ENCODE results near the gene AMIGO2. TPM values are rescaled to one million over a fixed set of nuclear protein-coding genes. Genes with fewer than 3 reads are reported as not detected.

Gene AMIGO2
- total and polyA plus RNA-seq, 9 of the 15 experiments (the other 6 are each of a cell fraction or from before 2014, with no cell fraction given), result 2.0 to 8.3 (median 3.8) TPM

DNA sequence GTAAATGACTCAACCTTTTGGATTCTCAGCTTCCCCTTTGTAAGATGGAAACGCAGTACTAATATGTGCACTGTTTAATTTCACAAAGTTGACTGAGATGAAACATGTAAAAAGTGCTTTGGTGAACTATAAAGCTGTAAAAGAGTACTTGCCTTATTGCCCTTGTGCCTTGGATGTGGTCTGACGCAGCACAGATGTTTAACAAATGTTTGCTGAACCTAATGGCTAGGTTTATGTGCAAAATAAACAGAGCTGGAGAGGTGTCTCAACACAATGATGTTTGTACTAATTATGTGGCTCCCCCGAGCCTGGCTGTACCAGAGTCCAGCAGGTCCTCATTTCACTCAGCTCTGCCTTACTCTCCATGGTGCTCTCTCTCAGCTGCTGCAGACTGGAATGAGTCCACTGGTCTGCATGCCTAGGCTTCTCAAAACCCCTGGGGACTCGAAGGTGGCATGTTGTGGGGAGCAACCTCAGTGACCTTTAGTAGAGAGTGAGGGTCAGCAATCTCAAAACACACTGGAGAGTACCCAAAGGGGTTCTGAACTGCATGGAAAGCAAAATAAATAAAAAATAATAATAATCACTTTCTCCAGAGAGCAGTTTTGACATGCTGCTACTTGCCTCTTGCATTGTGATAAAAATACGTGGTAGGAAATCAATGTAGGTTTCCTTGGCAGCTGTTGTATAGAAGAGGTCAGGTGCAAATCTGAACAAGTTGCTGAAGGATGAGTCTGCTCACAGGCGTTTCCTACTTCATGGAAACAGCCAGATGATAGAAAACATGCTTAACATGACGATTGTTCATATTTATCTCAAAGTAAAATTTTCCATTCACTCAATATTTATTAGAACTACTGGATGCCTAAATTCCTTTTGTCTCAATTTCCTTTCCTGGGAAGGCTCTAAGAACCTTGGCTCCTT, 8.5 kb upstream of the AMIGO2 start (continued):
- TF ChIP-seq COPS2 (conservative IDR thresholded peaks at IDR 0.05) (no peak), TEAD2 (tag; IDR thresholded peaks at IDR 0.05) (no peak), ZNF764 (CRISPR knock-in tag; IDR thresholded peaks at IDR 0.05; ENCODE audit: low read depth) (no peak), BRD9 (IDR thresholded peaks at IDR 0.05; ENCODE audit: low read depth, partially characterized antibody) (no peak)

DNA sequence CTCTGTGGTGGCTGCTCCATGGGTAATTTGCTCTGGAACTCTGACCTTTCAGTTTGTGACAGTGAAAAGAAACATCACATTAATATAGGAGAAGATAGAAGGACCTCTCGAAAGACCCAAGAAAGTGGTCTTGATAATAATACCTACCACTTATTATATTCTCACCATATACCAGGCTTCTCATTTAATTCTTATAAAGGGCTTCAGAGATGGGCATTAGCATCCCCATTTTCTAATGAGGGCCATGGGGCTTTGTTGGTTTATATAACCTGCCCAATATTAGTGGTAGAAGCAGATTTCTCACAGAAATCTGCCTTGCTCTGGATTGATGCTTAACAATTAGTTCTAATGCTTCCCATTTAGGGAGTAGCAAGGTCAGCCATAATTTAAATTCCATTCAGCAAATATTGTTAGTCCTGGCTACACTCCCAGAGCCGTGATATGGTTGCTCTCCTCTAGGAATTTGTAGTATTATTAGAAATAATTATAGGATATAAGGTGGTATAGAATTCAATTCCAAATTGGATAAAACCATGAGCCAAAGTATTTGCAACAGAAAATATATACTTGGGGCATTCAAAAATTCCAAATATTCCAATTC, 7.4 kb upstream of the AMIGO2 start:
- Histone ChIP-seq H3K79me2 (ENCODE audit: control insufficient read depth, insufficient read depth, low read length) (no peaks in the 10 kb centered on the region), H3K9me1 (ENCODE audit: control insufficient read depth, insufficient read depth, low read length) (no peaks in the 10 kb centered on the region), H2AFZ (ENCODE audit: low read depth, low read length) (no peak overlapping the region), H4K20me1 (replicated peaks; ENCODE audit: control insufficient read depth, insufficient read depth, low read length) (no peaks in the 10 kb centered on the region), H3K27me3 (ENCODE audit: control insufficient read depth in 2 of 2, insufficient read depth in 2 of 2, low read length in 2 of 2) (no peaks in the 10 kb centered on the region), H3K9me3 (replicated peaks; ENCODE audit: control insufficient read depth, insufficient read depth, low read depth, low read length) (no peaks in the 10 kb centered on the region), H3K4me2 (ENCODE audit: insufficient read depth, low read length) (no peak overlapping the region), H3K9ac (ENCODE audit: insufficient read depth in 1 of 2, low read depth in 2 of 2, low read length in 2 of 2) (no peak overlapping the region), H3K4me3 (no peak overlapping the region), H3K27ac (ENCODE audit: extremely low read depth, low read depth, low read length) (no peak overlapping the region), H3K36me3 (ENCODE audit: control insufficient read depth, insufficient read depth, low read length) (no peaks in the 10 kb centered on the region), H3K4me1 (replicated peaks in 1 of 2; ENCODE audit: control insufficient read depth in 2 of 2, insufficient read depth in 2 of 2, low read length in 2 of 2) (peaks cover 3 to 23% of the 10 kb centered on the region in 2 experiments; a peak in 4 of 5 replicates)
- DNase-seq (ENCODE audit: extremely low read depth in 1 of 4, low spot score in 3 of 4) (no peak), ATAC-seq (no peak), FAIRE-seq (no peak)
- intact Hi-C loops (cut with micrococcal nuclease) (no loop called here), in situ Hi-C loops (cut with MboI) (no loop called here)
- WGBS (ENCODE audit: insufficient coverage, low coverage, missing lambda C conversion rate), result 65% methylated on average over 2 of the region's 2 CpGs
- TF ChIP-seq ZSCAN29 (IDR thresholded peaks at IDR 0.05) (no peak), DPF2 (IDR thresholded peaks at IDR 0.05) (no peak), ZNF121 (CRISPR knock-in tag; conservative IDR thresholded peaks at IDR 0.05) (no peak), MAX (CRISPR knock-in tag; IDR thresholded peaks at IDR 0.05) (no peak), ZNF830 (CRISPR knock-in tag; IDR thresholded peaks at IDR 0.05) (no peak), BRD4 (IDR thresholded peaks at IDR 0.05) (no peak), NFATC3 (IDR thresholded peaks at IDR 0.05) (no peak), ARID2 (IDR thresholded peaks at IDR 0.05) (no peak), STAG1 (CRISPR knock-in tag; IDR thresholded peaks at IDR 0.05; ENCODE audit: borderline replicate concordance) (no peak), KAT7 (CRISPR knock-in tag; IDR thresholded peaks at IDR 0.05; ENCODE audit: borderline replicate concordance) (no peak), ZNF263 (CRISPR knock-in tag; IDR thresholded peaks at IDR 0.05; ENCODE audit: borderline replicate concordance) (no peak), ETV6 (IDR thresholded peaks at IDR 0.05; ENCODE audit: borderline replicate concordance in 1 of 2, low read depth in 2 of 2, low read length in 1 of 2) (no peak), ETV6 (CRISPR knock-in tag; IDR thresholded peaks at IDR 0.05; ENCODE audit: borderline replicate concordance) (no peak)
- TF ChIP-seq, protein P1, sequence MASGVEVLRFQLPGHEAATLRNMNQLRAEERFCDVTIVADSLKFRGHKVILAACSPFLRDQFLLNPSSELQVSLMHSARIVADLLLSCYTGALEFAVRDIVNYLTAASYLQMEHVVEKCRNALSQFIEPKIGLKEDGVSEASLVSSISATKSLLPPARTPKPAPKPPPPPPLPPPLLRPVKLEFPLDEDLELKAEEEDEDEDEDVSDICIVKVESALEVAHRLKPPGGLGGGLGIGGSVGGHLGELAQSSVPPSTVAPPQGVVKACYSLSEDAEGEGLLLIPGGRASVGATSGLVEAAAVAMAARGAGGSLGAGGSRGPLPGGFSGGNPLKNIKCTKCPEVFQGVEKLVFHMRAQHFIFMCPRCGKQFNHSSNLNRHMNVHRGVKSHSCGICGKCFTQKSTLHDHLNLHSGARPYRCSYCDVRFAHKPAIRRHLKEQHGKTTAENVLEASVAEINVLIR (CRISPR knock-in tag; IDR thresholded peaks at IDR 0.05), result no peak
- ChIA-PET POLR2A (interaction anchor here (1.2 kb wide), 1 partner anchor 26 kb away, joined by 3 read pairs; no protein-coding TSS in a partner anchor), CTCF (ENCODE audit: low intra/inter-chr PET ratio) (no interaction called here)
- BruUV-seq (replicated peaks), result no TSS peak
